Lower lobe of right lung (tissue), 2 donors: ENCODE data around the gene KLF11. TPM values are rescaled to one million over a fixed set of nuclear protein-coding genes. Genes with fewer than 3 reads are reported as not detected.

Experiments
- ATAC-seq, 2 donors: fragments of 200-7000 bp; cut with Tn5 transposase; one replicate each; pipeline ENCODE4 v1.9.1; 2020 to 2022; ENCODE audit warnings: mild to moderate bottlenecking in 2 of 2, moderate library complexity in 2 of 2
- DNase-seq: peaks from one replicate; pipeline ENCODE4 v3.0.0-alpha.2; 2020
- H3K27ac ChIP-seq: fragments of 200-600 bp; one replicate; pipeline ENCODE4 v1.8.0; 2022
- H3K27me3 ChIP-seq: fragments of 200-600 bp; one replicate; pipeline ENCODE4 v1.8.0; 2022; ENCODE audit warnings: low read depth
- H3K36me3 ChIP-seq: fragments of 200-600 bp; one replicate; pipeline ENCODE4 v1.8.0; 2022; ENCODE audit warnings: mild to moderate bottlenecking
- H3K4me1 ChIP-seq: fragments of 200-600 bp; one replicate; pipeline ENCODE4 v1.8.0; 2022
- H3K4me3 ChIP-seq: fragments of 200-600 bp; one replicate; pipeline ENCODE4 v1.8.0; 2022; ENCODE audit warnings: mild to moderate bottlenecking
- H3K9me3 ChIP-seq: fragments of 200-600 bp; one replicate; pipeline ENCODE4 v1.8.0; 2022
- intact Hi-C: fragments of 100-400 bp; cut with DNase I; formaldehyde crosslinking; loops from one replicate; pipeline ENCODE4 v1.11.0; 2022
- total RNA-seq: library from RNA; stranded (reverse); fragmentation: NEBNext Ultra II Directional; extraction: Animal tissue kit (Norgen Biotek cat#: 25700); gene quantifications from one replicate; pipeline ENCODE4 v1.2.1, GENCODE V29; 2021
- TF ChIP-seq, protein P1 (sequence below): fragments of 200-600 bp; IDR thresholded peaks from one replicate; pipeline ENCODE4 v1.8.0; 2022; ENCODE audit warnings: antibody characterized with exemption, mild to moderate bottlenecking
- donor health status: DM: no; HTN: yes; CAD: no; lungs with severe emphysema.

KLF11 gene
- total RNA-seq, 1 donor from 2014 or later = 40.8 TPM

DNA sequence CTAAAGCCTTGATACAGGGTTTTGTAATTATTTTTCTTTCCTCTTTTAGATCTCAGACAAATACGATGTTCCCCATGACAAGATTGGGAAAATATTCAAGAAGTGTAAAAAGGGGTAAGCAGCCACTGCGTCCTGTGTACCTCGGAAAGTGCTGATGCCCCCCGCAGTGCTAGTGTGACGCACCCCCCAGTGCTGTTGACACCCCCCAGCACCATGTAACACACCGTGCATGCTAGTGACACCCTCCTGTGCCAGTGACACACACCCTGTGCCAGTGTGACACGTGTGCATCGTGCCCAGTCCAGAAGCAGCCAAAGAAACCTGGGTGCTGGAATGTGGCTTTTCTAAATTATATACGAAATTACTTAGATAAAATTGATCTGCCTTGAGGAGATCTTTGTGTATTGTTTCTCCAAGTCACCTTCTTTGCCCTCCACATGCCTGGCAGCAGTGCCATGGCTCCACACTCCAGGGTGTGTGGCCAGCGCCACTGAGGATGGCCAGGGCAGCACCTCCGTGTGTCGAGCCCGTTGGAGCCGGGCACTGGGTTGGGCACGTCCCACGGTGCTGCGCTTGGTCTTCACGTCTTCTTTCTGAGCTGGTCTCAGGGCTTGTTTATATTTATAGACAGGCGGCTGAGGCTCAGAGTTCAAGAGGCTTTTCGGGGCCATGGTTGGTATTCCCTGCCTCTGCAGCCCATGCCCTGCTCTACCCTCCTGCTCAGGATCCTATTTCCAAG, 44.3 kb upstream of the KLF11 start:
- Histone ChIP-seq H3K9me3 (no peaks in the 10 kb centered on the region), H3K4me3 (no peak overlapping the region), H3K27me3 (no peaks in the 10 kb centered on the region), H3K4me1 (peaks cover 5% of the 10 kb centered on the region), H3K36me3 (no peaks in the 10 kb centered on the region), H3K27ac (no peak overlapping the region)
- TF ChIP-seq, protein P1, sequence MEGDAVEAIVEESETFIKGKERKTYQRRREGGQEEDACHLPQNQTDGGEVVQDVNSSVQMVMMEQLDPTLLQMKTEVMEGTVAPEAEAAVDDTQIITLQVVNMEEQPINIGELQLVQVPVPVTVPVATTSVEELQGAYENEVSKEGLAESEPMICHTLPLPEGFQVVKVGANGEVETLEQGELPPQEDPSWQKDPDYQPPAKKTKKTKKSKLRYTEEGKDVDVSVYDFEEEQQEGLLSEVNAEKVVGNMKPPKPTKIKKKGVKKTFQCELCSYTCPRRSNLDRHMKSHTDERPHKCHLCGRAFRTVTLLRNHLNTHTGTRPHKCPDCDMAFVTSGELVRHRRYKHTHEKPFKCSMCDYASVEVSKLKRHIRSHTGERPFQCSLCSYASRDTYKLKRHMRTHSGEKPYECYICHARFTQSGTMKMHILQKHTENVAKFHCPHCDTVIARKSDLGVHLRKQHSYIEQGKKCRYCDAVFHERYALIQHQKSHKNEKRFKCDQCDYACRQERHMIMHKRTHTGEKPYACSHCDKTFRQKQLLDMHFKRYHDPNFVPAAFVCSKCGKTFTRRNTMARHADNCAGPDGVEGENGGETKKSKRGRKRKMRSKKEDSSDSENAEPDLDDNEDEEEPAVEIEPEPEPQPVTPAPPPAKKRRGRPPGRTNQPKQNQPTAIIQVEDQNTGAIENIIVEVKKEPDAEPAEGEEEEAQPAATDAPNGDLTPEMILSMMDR = no peak
- no peak for ATAC-seq
- intact Hi-C loops = no loop called here
- DNase-seq = no peak

DNA sequence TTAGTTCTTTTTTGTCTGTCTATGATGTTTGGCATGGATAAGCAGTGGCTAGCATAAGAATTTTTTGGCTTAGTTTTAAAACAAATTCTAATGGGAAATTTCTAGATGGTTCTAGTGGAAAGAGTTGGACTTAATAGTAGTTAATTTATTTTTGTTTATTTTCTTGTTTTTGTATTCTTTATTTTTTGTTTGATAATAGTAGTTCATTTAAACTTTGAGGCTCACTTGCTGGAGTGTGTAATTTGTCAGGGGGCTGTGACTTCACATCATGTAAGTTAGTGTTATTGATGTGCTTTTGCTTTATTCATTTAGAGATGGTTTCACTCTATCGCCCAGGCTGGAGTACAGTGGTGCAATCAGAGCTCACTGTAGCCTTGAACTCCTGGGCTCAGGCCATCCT, 43.7 kb upstream of the KLF11 start:
- no peak for ATAC-seq

DNA sequence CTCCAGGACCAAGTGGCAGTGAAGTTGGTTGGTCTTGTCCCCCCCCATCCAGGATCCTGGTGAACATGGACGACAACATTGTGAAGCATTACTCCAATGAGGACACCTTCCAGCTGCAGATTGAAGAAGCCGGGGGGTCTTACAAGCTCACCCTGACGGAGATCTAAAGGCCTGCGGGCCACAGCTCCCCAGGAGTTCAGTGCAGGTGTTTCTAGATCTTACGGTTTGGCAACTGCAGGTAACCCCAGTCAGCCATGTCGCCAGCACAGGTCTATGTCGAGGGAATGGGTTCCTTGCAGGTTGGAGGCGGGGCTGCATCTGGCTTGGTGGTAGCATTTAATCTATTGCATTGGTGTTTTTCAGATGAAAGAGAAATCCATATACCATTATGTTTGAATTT, 42.8 kb upstream of the KLF11 start:
- Histone ChIP-seq H3K27me3 (no peaks in the 10 kb centered on the region), H3K9me3 (no peaks in the 10 kb centered on the region), H3K4me3 (no peak overlapping the region), H3K4me1 (no peaks in the 10 kb centered on the region), H3K36me3 (no peaks in the 10 kb centered on the region), H3K27ac (no peak overlapping the region)
- ATAC-seq (no peak), DNase-seq (no peak)
- intact Hi-C loops = no loop called here
- TF ChIP-seq, protein P1 = no peak

More for the DNA sequence above, 43.7 kb upstream of the KLF11 start:
- Histone ChIP-seq H3K27ac (no peak overlapping the region), H3K9me3 (no peaks in the 10 kb centered on the region), H3K36me3 (no peaks in the 10 kb centered on the region), H3K27me3 (no peaks in the 10 kb centered on the region), H3K4me3 (no peak overlapping the region), H3K4me1 (peaks cover under 1% of the 10 kb centered on the region)
- intact Hi-C loops = no loop called here
- DNase-seq = no peak
- TF ChIP-seq, protein P1 = no peak

DNA sequence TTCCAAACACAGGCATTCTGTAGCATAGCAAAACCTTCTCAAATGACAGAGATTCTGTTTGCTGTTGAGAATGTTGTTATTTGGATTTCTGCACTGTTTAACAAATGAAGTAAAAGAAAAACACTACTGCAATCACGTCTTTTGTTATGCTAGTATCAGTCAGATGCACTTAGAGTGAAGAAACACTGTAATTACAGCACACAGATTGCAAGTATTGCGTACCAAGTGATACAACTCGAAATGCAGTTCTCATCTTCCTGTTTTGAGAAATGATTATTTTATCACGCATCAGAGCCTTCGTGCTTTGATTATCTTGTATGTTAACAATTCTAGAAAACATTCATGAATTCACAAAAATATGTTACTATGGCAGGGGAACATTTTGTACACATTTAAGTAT, 41.8 kb upstream of the KLF11 start:
- TF ChIP-seq, protein P1 = no peak
- no peaks in the 10 kb centered on the region for H3K9me3 ChIP-seq
- no peaks in the 10 kb centered on the region for H3K27me3 ChIP-seq
- ATAC-seq (no peak), DNase-seq (no peak)
- intact Hi-C loops = no loop called here
- H3K4me3 ChIP-seq = no peak overlapping the region
- no peaks in the 10 kb centered on the region for H3K36me3 ChIP-seq
- H3K27ac ChIP-seq = no peak overlapping the region
- peaks cover 2% of the 10 kb centered on the region for H3K4me1 ChIP-seq

DNA sequence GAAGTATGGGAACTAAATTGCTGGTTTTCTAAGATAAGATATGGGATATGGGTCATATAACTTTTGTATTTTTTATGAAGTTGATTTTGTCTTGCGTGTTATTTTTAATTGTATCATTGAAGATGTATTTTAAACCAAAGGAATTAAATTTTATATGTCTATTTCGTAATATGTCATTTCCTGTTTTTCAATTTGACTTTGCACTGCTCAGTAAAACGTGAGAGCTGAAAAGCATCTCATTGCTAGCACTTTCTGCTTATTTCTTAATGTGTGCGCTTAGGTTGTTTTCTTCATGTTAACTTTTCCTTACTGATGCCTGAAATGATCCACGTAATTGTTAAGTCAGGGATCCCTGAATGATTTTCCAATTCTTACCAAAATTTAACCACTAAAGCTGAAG, 41.2 kb upstream of the KLF11 start:
- TF ChIP-seq, protein P1 = no peak
- Histone ChIP-seq H3K9me3 (no peaks in the 10 kb centered on the region), H3K27ac (no peak overlapping the region), H3K4me3 (no peak overlapping the region), H3K4me1 (peaks cover 7% of the 10 kb centered on the region), H3K27me3 (no peaks in the 10 kb centered on the region), H3K36me3 (no peaks in the 10 kb centered on the region)
- DNase-seq (no peak), ATAC-seq (no peak)
- intact Hi-C loops = no loop called here
